Stimulated activated CD4-positive, alpha-beta T cell treated with anti-CD3 and anti-CD28 coated beads, TNF-alpha, amount 100 ng/mL, for 4 hours (primary cell): ENCODE data around the gene CYP8B1.

Experiments used
- DNase-seq, 3 experiments: peaks; one replicate each; pipeline ENCODE4 v3.0.0-alpha.2; 2020; ENCODE audit warnings: low read depth in 3 of 3

CYP8B1 gene

DNA sequence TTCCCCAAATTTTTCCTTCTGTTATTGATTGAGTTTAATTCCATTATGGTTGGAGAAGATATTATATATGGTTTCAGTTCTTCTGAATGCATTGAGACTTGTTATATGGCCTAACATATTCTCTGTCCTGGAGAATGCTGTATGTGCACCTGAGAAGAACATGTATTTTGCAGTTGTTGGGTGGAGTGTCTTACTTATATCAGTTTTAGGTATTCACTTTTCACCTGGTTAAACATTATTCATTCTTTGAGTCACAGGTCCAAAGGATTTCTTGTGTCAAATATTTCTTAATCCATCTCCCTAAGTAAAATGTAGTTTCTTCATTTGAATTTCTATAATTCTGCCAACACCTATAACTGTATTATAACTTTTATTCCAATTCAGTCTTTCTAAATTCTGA, 48.7 kb downstream of the CYP8B1 start:
- DNase-seq, result no peak

DNA sequence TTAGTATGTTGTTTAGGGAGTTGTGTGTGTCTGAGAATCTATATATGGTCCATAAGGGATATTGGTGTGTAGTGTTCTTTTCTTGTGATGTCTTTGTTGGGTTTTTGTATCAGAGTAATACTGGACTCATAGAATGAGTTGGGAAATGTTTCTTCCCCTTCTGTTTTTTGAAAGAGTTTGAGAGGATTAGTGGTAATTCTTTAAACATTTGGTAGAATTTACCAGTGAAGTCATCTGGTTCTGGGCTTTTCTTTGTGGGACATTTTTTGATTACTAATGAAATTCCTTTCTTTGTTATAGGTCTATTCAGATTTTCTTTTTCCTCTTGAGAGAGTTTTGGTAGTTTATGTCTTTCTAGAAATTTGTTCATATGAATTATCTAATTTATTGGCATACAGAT, 49.5 kb downstream of the CYP8B1 start:
- no peak for DNase-seq

DNA sequence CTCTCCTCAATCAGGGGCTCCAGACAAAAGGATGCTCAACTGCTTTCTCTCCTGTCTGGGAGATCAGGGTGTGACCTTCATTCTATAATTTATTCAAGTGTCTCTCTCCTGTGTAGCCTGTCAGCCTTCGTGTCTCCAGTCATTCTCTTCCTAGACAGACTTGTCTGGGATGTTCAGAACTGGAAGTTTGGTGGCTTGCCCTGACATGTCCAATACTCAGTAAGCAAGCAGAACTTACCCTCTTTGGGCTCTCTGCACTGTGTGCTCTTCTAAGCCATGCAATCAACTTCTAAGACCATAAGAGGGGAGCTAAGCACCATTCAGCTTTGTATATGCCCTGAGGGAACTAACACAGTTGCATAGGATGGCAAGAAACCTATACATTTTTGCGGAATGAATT, 52.3 kb downstream of the CYP8B1 start:
- no peak for DNase-seq

DNA sequence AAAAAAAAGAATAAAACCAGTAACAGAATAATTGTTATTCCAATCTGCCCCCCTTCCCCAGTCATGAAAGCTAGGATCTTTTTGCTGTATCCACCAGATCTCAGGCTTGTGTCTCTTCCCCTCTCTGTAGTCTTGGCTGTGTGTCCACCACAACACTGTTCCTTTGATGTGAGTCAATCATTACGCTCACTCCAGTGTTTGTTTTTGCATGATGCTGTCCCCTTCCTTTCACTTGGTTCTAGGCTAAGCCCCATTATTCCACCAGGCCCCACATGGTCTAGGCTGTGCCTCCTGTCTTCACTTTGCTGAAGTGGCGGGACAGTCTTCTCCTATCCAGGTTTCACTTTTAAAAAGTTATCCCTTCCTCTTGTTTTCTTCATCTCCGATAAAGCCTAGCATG, 52.9 kb downstream of the CYP8B1 start:
- DNase-seq, result no peak
